ENCODE data around the gene VWA3A.

Gene VWA3A

GRCh38 chr16:22174642-22175041 is 82.3 kb downstream of the VWA3A start:
- no peak for DNase-seq
- Histone ChIP-seq H3K27me3 (ENCODE audit: insufficient read depth, low read length, poor library complexity) (no peaks in the 10 kb centered on the region), H3K4me1 (ENCODE audit: insufficient read depth, low read length) (no peaks in the 10 kb centered on the region), H3K9ac (ENCODE audit: low read depth, low read length) (no peak overlapping the region), H3K4me3 (ENCODE audit: low read depth in 1 of 2, low read length in 2 of 2) (no peak overlapping the region), H3K79me2 (ENCODE audit: insufficient read depth, low read length) (no peaks in the 10 kb centered on the region), H3K27ac (ENCODE audit: low read length) (no peak overlapping the region), H2AFZ (ENCODE audit: low read depth, low read length) (no peak overlapping the region), H3K4me2 (ENCODE audit: insufficient read depth, low read length) (no peak overlapping the region), H3K36me3 (ENCODE audit: insufficient read depth, low read length) (no peaks in the 10 kb centered on the region), H4K20me1 (ENCODE audit: insufficient read depth, low read length) (no peaks in the 10 kb centered on the region), H3K9me3 (ENCODE audit: insufficient read depth, low read length, severe bottlenecking) (no peaks in the 10 kb centered on the region)
- TF ChIP-seq EZH2 (IDR thresholded peaks at IDR 0.05; ENCODE audit: borderline replicate concordance, low read depth, low read length, severe bottlenecking) (no peak), CTCF (IDR thresholded peaks at IDR 0.05; ENCODE audit: borderline replicate concordance, extremely low read depth, low read length, poor library complexity, severe bottlenecking) (no peak)
- no peak for ATAC-seq (ENCODE audit: insufficient read depth, low read depth)

GRCh38 chr16:22177968-22178930 is 85.9 kb downstream of the VWA3A start:
- no peak overlapping the region for H3K4me2 ChIP-seq (ENCODE audit: insufficient read depth, low read length)
- no peak for ATAC-seq (ENCODE audit: insufficient read depth, low read depth)

GRCh38 chr16:22181426-22181825 is 89.1 kb downstream of the VWA3A start:
- Histone ChIP-seq H3K9me3 (ENCODE audit: insufficient read depth, low read length, severe bottlenecking) (no peaks in the 10 kb centered on the region), H3K27me3 (ENCODE audit: insufficient read depth, low read length, poor library complexity) (no peaks in the 10 kb centered on the region), H2AFZ (ENCODE audit: low read depth, low read length) (no peak overlapping the region), H3K4me2 (ENCODE audit: insufficient read depth, low read length) (no peak overlapping the region), H3K4me3 (ENCODE audit: low read depth in 1 of 2, low read length in 2 of 2) (no peak overlapping the region), H3K36me3 (ENCODE audit: insufficient read depth, low read length) (no peaks in the 10 kb centered on the region), H3K9ac (ENCODE audit: low read depth, low read length) (no peak overlapping the region), H3K4me1 (ENCODE audit: insufficient read depth, low read length) (no peaks in the 10 kb centered on the region), H3K79me2 (ENCODE audit: insufficient read depth, low read length) (no peaks in the 10 kb centered on the region), H4K20me1 (ENCODE audit: insufficient read depth, low read length) (no peaks in the 10 kb centered on the region), H3K27ac (ENCODE audit: low read length) (no peak overlapping the region)
- TF ChIP-seq CTCF (IDR thresholded peaks at IDR 0.05; ENCODE audit: borderline replicate concordance, extremely low read depth, low read length, poor library complexity, severe bottlenecking): no peak
- TF ChIP-seq EZH2 (IDR thresholded peaks at IDR 0.05; ENCODE audit: borderline replicate concordance, low read depth, low read length, severe bottlenecking): no peak
- ATAC-seq (ENCODE audit: insufficient read depth, low read depth) (no peak), DNase-seq (no peak)

More at GRCh38 chr16:22177968-22178930, 85.9 kb downstream of the VWA3A start:
- Histone ChIP-seq H3K9ac (ENCODE audit: low read depth, low read length) (no peak overlapping the region), H3K27me3 (ENCODE audit: insufficient read depth, low read length, poor library complexity) (no peaks in the 10 kb centered on the region), H3K4me1 (ENCODE audit: insufficient read depth, low read length) (no peaks in the 10 kb centered on the region), H3K36me3 (ENCODE audit: insufficient read depth, low read length) (no peaks in the 10 kb centered on the region), H3K9me3 (ENCODE audit: insufficient read depth, low read length, severe bottlenecking) (no peaks in the 10 kb centered on the region), H3K79me2 (ENCODE audit: insufficient read depth, low read length) (no peaks in the 10 kb centered on the region), H4K20me1 (ENCODE audit: insufficient read depth, low read length) (no peaks in the 10 kb centered on the region), H3K4me3 (ENCODE audit: low read depth in 1 of 2, low read length in 2 of 2) (no peak overlapping the region), H2AFZ (ENCODE audit: low read depth, low read length) (no peak overlapping the region), H3K27ac (ENCODE audit: low read length) (no peak overlapping the region)
- DNase-seq: no peak
- TF ChIP-seq CTCF (IDR thresholded peaks at IDR 0.05; ENCODE audit: borderline replicate concordance, extremely low read depth, low read length, poor library complexity, severe bottlenecking): no peak

Measured in DND-41 (cell line).